Muscle layer of duodenum (tissue), 2 donors: Measurements from ENCODE around the gene GOLGA6C.
"Not testable (repeated sequence)": the region's sequence is repeated elsewhere in the genome, so short reads cannot be mapped to it uniquely, and the experiment has no call there.

Source experiments
- H3K27ac ChIP-seq: one replicate; pipeline ENCODE4 v1.7.0; 2013; ENCODE audit warnings: mild to moderate bottlenecking, low read length
- H3K27me3 ChIP-seq: one replicate; pipeline ENCODE4 v1.7.0; 2013; ENCODE audit warnings: low read depth, mild to moderate bottlenecking, control low read depth, low read length
- H3K36me3 ChIP-seq, 2 donors: one replicate each; pipeline ENCODE4 v1.7.0; 2013; ENCODE audit warnings: low read length in 2 of 2, control low read depth in 1 of 2, mild to moderate bottlenecking in 1 of 2; ENCODE audit not compliant: insufficient read depth in 2 of 2, control insufficient read depth in 1 of 2
- H3K4me1 ChIP-seq, 2 donors: one replicate each; pipeline ENCODE4 v1.7.0; 2013; ENCODE audit warnings: low read length in 2 of 2, mild to moderate bottlenecking in 2 of 2, control low read depth in 1 of 2, moderate library complexity in 1 of 2; ENCODE audit not compliant: insufficient read depth in 2 of 2, control insufficient read depth in 1 of 2
- H3K4me3 ChIP-seq, 2 donors: one replicate each; pipeline ENCODE4 v1.7.0; 2013; ENCODE audit warnings: low read length in 2 of 2, low read depth in 1 of 2, mild to moderate bottlenecking in 1 of 2
- H3K9me3 ChIP-seq, 2 donors: one replicate each; pipeline ENCODE4 v1.7.0; 2013; ENCODE audit warnings: low read length in 2 of 2, control low read depth in 1 of 2, mild to moderate bottlenecking in 1 of 2; ENCODE audit not compliant: control insufficient read depth in 1 of 2
- donor health status: healthy.

Gene GOLGA6C

GRCh38 chr15:75215107-75216004 lies 42.8 kb upstream of the GOLGA6C start:
- Histone ChIP-seq H3K9me3 (no peaks in the 10 kb centered on the region), H3K36me3 (peaks cover 21 to 32% of the 10 kb centered on the region in 2 donors), H3K27ac (no peak overlapping the region), H3K4me1 (no peaks in the 10 kb centered on the region), H3K4me3 (no peak overlapping the region), H3K27me3 (no peaks in the 10 kb centered on the region)

GRCh38 chr15:75217012-75217411 lies 41.1 kb upstream of the GOLGA6C start:
- Histone ChIP-seq H3K36me3 (peaks cover 8 to 15% of the 10 kb centered on the region in 2 donors), H3K4me3 (no peak overlapping the region), H3K9me3 (no peaks in the 10 kb centered on the region), H3K27ac (no peak overlapping the region), H3K27me3 (no peaks in the 10 kb centered on the region), H3K4me1 (no peaks in the 10 kb centered on the region)

GRCh38 chr15:75217574-75217973 lies 40.6 kb upstream of the GOLGA6C start:
- H3K27me3 ChIP-seq, H3K27ac ChIP-seq, H3K4me3 ChIP-seq, H3K4me1 ChIP-seq, H3K9me3 ChIP-seq: not testable (repeated sequence)
- H3K36me3 ChIP-seq: peaks cover 2 to 14% of the 10 kb centered on the region in 2 donors

- not testable (repeated sequence) for H3K4me3 ChIP-seq, H3K27ac ChIP-seq, H3K9me3 ChIP-seq, H3K4me1 ChIP-seq, H3K36me3 ChIP-seq, H3K27me3 ChIP-seq
Observed at GRCh38 chr15:75219507-75219929, 38.6 kb upstream of the GOLGA6C start.

GRCh38 chr15:75223688-75224087 lies 34.4 kb upstream of the GOLGA6C start:
- Histone ChIP-seq H3K4me3 (no peak overlapping the region), H3K27me3 (no peaks in the 10 kb centered on the region), H3K27ac (no peak overlapping the region), H3K4me1 (no peaks in the 10 kb centered on the region), H3K36me3 (no peaks in the 10 kb centered on the region), H3K9me3 (no peaks in the 10 kb centered on the region)

- Histone ChIP-seq H3K27ac (no peak overlapping the region), H3K4me1 (no peaks in the 10 kb centered on the region), H3K36me3 (no peaks in the 10 kb centered on the region), H3K4me3 (no peak overlapping the region), H3K27me3 (no peaks in the 10 kb centered on the region), H3K9me3 (no peaks in the 10 kb centered on the region)
Observed at GRCh38 chr15:75224281-75224680, 33.9 kb upstream of the GOLGA6C start.

- H3K4me1 ChIP-seq, H3K27ac ChIP-seq, H3K36me3 ChIP-seq, H3K27me3 ChIP-seq, H3K4me3 ChIP-seq, H3K9me3 ChIP-seq: not testable (repeated sequence)
Observed at GRCh38 chr15:75225102-75225836, 32.9 kb upstream of the GOLGA6C start.

- H3K27ac ChIP-seq: no peak overlapping the region
- H3K27me3 ChIP-seq: no peaks in the 10 kb centered on the region
Observed at GRCh38 chr15:75225951-75226732, 32.0 kb upstream of the GOLGA6C start.

GRCh38 chr15:75227112-75227511 lies 31.0 kb upstream of the GOLGA6C start:
- not testable (repeated sequence) for H3K27me3 ChIP-seq, H3K4me3 ChIP-seq, H3K36me3 ChIP-seq

More at GRCh38 chr15:75225951-75226732, 32.0 kb upstream of the GOLGA6C start:
- Histone ChIP-seq H3K9me3 (no peaks in the 10 kb centered on the region), H3K4me3 (no peak overlapping the region), H3K4me1 (no peaks in the 10 kb centered on the region), H3K36me3 (no peaks in the 10 kb centered on the region)

GRCh38 chr15:75227663-75228280 lies 30.4 kb upstream of the GOLGA6C start:
- H3K4me3 ChIP-seq: no peak overlapping the region
- no peaks in the 10 kb centered on the region for H3K9me3 ChIP-seq
- no peak overlapping the region for H3K27ac ChIP-seq
- H3K36me3 ChIP-seq: no peaks in the 10 kb centered on the region
- H3K4me1 ChIP-seq: no peaks in the 10 kb centered on the region
- no peaks in the 10 kb centered on the region for H3K27me3 ChIP-seq

More at GRCh38 chr15:75227112-75227511, 31.0 kb upstream of the GOLGA6C start:
- H3K27ac ChIP-seq, H3K4me1 ChIP-seq, H3K9me3 ChIP-seq: not testable (repeated sequence)

GRCh38 chr15:75228787-75229186 lies 29.3 kb upstream of the GOLGA6C start:
- no peaks in the 10 kb centered on the region for H3K27me3 ChIP-seq
- no peaks in the 10 kb centered on the region for H3K36me3 ChIP-seq
- H3K9me3 ChIP-seq: no peaks in the 10 kb centered on the region
- no peak overlapping the region for H3K27ac ChIP-seq
- H3K4me3 ChIP-seq: no peak overlapping the region
- no peaks in the 10 kb centered on the region for H3K4me1 ChIP-seq
